ENCODE measurements around the gene IL33.

IL33 gene

DNA sequence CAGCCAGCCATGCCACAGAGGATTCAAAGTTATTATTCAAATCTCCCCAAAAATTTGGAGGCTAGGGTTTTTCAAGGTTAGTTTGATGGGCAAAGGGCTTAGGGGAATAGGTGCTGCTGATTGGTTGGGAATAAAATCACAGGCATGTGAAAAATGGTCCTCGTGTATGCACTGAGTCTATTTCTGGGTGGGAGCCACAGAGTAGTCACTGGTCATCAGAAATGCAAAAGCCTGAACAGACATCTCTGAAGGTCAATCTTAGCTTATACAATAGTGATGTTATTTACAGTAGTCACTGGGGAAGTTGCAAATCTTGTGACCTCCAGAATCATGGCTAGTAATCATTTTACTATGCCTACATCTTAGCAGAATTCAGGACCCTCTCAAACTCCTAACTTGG is 1.3 kb downstream of the IL33 start:
- no peak for DNase-seq (ENCODE audit: low read depth in 1 of 2, low spot score in 1 of 2)

DNA sequence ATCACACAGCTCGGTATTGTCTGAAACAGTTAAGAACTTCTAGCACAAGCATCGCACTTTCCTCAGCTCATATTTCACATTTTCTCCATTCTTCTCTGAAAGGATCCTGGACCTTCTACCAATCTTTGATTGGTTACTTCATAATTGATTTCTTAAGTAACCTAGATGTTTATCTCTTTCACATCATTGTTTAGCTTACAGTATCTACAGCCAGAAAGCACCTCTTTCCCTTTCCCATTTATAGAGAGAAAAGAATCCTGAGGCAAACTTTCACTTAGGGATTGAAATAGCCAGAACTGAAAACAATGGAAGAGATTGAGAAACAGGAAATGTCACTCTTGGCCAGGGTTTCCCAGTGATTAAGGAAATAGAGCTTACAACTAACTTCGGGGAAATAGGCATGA is 2.5 kb downstream of the IL33 start:
- DNase-seq (ENCODE audit: low read depth in 1 of 2, low spot score in 1 of 2) = no peak

DNA sequence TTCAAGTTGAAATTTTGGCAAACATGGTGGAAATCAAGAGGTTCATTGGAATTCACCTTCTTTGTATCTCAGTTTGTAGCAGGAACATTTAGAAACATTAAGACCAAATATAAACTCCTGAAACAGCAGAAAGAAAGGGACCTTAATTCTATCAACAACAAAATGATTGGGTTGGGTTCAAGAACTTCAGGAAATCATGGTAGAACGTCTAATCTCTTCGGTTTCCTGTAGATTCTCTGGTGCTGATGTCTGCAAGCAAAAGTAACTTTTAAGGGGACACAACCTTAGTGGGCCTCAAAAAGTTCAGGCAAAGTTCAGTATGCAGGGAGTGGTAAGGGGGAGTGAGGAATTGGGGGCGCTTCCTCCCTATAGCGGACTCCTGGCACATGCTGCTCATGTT is 3.4 kb downstream of the IL33 start:
- DNase-seq (ENCODE audit: low read depth in 1 of 2, low spot score in 1 of 2) = no peak

DNA sequence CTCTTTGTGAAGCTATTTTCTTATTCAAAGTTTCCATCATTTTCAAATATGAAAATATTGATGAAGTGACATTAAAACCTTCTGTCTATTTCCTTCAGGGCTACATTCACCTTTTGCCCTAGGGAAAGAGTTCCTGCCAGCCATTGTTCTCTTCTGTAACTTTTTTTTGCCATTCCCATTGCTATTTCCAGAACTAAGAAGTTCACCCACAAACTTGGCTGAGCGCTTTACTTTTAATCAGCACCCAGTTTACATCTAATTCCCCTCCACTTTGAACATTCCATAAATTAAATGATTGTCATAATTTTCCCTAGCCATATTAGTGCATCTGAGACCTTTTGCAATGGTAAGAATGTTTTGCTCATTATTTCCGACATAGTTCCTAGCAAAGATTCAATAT is 4.4 kb downstream of the IL33 start:
- no peak for DNase-seq (ENCODE audit: low read depth in 1 of 2, low spot score in 1 of 2)

DNA sequence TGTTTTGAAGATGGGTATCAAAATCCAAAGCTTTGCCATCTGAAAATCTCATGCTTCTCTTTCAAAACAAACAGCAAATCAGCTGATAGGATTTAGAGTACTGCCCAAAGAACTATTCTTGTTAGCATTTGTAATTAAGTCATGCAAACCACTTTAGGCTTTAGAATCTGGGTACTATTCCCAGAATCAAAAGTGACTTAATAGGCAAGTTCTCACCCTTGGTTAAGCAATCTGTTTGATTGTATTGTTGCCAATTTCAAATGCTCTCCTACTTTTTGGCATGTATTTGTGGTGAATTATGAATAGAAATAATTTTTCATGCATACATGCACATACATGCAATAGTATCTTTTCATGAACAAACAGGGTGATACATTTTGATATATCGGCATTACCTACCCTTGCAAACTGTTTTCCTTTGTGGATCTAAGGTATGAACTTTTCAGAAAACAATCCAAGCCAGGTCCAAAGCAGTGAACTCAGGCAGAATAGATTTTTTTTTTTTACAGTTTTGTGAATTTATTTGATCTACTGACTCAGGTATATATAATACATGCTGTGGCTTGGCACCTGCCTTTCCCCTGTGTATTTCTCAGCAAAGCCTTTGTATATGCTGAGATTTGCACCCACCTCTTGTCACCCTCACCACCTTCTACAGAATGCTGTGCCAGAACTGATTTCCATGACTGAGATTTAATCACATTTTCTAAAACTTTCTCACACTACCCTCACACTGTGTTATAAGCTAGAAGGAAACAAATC is 9.0 kb downstream of the IL33 start:
- DNase-seq (ENCODE audit: low read depth in 1 of 2, low spot score in 1 of 2) = no peak

DNA sequence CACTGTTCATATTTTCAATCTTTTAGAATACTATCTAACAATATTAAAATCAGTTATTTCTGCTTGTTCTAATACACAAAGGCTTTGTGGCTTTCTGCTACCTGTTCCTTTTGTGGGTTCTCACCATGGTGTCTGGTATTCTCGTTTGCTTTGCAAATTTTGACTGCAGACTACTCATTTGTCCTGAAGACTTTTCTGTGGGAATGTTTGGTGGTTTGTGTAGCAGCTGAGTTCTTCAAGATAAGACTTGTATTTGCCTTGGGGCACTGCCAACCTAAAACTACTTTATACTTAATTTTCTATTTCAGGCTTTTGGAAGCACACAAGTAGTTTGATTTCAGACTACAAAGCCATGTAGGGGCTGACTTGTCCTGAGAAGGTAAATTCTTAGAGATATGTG is 11.1 kb downstream of the IL33 start:
- DNase-seq (ENCODE audit: low read depth in 1 of 2, low spot score in 1 of 2) = no peak

DNA sequence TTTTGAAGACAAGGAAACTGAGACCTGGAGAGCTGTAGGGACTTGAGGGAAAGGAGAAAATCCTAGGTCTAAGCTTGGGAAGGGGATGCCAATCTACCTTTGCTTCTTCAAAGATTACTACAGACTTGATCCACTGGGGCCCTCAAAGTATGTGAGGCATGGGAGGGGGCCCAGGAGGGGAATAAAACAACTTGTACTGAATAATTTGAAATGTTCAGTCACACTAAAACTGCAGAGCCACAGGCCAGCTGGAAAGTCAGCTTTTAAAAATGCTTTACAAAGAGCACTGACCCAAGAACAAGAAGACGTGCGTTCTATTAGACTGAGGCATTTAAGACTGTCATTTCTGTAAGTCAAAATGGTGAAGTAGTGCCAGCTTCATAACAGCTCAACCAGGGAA is 13.6 kb downstream of the IL33 start:
- DNase-seq (ENCODE audit: low read depth in 1 of 2, low spot score in 1 of 2) = no peak

DNA sequence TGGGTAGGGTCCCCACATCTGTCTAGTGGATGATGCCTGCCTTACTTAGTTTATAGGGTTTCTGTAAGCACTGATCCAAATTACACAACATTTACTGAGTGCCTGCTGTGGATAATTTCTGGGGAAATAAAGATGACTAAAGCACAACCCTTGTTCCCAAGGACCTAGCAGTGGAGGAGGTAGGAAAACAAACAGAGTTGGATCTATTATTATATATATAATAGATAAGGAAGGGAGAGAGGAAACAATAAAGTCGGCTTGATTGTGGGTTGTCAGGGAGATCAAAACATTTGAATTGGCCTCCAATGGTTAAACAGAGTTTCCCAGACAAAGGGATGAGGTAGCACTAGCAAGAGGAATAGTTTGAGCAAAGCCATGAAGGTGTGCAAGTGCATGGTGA is 14.0 kb downstream of the IL33 start:
- DNase-seq (ENCODE audit: low read depth in 1 of 2, low spot score in 1 of 2) = no peak

DNA sequence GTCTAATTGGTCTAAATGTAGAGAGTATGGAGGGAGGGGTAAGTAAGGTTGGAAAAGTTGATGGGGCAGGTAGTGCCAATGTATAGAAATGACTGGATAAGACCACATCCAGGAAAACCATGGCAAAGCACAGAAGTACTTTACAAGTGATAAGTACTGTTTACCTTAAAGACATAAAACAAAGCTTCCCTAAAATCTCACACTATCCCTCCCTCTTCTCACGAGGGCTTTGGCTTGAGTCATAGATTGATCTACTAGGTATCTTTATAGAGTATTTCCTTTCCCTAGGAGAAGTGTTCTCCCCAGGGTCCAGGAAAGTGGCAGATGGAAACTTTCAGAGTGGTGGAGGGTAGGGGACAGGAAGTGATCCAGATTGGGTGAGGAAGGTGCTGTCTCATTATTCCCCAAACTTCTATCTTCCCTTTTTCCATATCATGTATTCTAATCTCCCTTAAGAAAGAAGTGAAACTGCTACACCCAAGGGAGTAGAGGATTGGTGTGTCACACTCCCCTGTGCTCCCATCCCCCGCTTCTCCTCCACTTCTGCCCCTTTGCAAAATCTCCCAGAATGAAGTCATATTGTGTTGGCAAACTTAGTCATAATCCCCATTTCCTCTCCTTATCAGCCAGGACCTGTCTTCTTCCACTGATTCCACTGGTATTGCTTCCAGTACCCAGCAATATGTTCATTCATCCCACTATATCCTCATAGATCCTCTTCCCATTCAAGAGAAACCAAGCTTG is 14.6 kb downstream of the IL33 start:
- DNase-seq (ENCODE audit: low read depth in 1 of 2, low spot score in 1 of 2) = no peak

DNA sequence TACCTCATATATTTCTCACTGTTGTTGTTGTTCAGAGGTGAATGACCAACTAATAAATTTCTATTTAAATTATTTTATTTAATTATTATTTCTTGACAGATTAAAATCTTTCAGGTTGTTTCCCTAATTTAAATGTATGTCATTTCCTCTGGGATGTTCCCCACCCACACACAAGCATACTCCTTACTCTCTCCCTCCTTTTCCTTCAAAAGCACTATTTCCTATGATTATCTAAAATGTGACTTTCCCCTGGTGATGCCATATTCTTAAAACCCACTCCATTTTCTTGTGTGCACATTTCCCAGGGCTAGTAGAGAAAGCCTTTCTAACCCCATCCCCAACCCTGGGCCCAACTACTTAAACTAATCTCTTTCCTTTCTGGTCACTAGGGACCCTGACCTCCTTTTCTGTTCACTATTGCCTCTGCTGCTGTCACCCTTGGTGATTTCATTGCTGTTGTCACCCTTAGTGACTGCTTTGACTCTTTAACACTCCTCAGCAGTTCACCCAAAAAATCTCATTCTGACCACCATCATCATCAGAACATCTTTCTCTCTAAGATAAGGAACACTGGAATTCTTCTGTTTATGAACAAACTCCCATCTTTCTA is 16.8 kb downstream of the IL33 start:
- no peak for DNase-seq (ENCODE audit: low read depth in 1 of 2, low spot score in 1 of 2)

DNA sequence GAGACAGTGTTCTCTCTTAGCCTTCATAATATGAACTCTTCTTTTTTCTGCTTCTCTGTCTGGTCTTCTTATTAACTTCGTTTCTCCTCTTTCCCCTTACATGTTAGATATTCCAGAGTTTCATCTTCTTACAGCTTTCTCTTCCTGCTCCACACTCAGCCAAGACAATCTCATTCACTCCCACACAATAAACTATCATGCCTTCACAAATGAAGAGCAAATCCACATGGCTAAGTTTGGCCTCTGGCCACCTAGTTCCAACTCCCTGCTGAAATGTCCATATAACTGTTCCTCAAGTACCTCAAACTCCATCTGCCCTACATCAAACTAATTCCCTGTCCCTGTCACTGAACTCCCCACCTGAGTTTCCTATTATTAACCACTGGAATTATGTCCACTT is 18.4 kb downstream of the IL33 start:
- DNase-seq (ENCODE audit: low read depth in 1 of 2, low spot score in 1 of 2) = no peak

DNA sequence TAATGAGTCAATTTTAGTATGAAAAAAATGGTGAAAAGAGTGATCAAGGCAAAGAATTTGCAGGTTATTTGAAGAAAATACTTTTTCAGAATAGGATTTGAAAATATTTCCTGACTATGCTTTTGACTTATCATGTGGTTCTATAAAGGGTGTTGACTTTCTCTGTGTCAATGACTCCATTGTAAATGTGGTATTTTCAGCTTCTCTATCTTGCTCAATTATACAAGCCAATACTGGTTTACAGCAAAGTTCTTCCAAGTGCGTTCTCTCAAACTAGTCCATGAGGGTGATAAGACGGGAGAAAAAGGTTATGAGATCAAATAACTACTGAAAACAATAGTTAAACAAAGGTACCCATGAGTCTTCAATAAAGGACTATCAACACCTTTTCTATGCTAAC is 21.7 kb downstream of the IL33 start:
- DNase-seq (ENCODE audit: low read depth in 1 of 2, low spot score in 1 of 2) = no peak

DNA sequence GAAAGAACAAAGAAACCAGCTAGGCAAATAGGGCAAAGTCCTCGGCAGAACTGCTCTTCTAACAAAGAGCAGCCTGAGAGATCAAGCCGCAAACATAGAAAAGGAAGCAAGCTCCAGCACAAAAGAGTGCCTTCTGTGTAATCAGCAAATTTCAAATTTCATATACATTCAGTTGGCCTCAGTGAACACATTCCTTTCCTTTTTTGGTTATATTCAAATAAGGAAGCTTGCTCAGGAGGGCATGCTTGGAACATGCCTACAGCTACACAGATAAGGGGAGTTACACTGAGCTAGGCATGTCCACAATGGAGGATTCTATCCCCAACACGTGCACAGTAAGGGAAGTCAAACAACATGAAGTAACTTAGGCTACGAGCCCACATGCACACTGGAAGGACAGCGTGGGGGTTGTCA is 23.4 kb downstream of the IL33 start:
- no peak for DNase-seq (ENCODE audit: low read depth in 1 of 2, low spot score in 1 of 2)

DNA sequence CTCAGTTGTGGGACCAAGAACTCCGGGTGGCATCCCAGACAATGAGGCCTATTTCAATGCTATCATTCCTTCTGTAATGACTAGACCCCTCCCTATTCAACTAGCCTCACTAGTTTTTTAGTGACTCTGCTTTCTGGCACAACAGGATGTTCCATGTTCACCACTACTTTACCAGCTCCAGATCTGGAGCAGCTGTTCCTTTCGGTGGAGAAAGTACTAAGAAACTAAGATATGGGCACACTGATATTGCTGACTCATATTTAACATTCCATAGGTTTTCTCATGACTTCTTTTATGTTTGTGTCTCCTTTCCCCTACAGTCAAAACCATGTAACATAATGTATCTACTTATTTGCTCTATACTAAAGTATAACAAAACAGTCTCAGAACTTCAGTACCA is 24.1 kb downstream of the IL33 start:
- DNase-seq (ENCODE audit: low read depth in 1 of 2, low spot score in 1 of 2) = no peak

DNA sequence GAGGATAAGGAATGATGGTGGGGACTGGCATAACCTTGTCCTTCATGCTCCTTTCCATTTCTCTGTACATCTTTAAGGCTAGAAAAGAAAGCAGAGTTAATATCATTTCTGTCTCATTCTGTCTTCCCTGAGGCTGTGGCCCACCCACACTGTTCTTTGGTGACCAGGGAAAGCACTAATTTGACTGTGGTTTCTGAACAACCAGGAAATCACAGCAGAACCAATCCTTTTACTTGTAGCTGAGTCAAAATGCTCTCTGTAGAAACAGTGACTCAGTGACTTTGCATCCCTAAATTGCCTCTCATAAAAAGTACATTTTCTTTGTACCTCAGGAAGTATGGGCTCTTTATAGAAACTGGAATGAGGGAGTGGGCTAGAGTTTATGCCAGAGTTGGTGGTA is 28.1 kb downstream of the IL33 start:
- DNase-seq (ENCODE audit: low read depth in 1 of 2, low spot score in 1 of 2) = no peak

DNA sequence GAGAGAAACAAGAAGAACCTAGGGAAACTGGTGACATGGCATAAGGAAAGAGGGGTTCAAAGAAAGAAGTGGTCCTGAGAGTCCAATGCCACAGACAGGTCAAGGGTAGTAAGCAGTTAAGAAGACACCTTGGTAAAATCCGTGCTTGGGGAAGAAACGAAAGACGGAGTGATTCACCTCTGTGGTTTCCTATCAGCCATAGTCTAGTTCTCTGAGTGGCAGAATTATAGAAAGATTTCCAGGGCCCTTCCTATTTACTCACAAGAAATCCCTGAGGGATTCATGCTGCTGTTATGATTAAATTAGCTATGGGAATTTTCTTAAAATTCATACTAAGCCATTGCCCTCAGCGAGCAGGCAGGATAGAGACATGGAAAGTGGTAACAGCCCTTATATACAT is 31.7 kb downstream of the IL33 start:
- DNase-seq (ENCODE audit: low read depth in 1 of 2, low spot score in 1 of 2) = no peak

DNA sequence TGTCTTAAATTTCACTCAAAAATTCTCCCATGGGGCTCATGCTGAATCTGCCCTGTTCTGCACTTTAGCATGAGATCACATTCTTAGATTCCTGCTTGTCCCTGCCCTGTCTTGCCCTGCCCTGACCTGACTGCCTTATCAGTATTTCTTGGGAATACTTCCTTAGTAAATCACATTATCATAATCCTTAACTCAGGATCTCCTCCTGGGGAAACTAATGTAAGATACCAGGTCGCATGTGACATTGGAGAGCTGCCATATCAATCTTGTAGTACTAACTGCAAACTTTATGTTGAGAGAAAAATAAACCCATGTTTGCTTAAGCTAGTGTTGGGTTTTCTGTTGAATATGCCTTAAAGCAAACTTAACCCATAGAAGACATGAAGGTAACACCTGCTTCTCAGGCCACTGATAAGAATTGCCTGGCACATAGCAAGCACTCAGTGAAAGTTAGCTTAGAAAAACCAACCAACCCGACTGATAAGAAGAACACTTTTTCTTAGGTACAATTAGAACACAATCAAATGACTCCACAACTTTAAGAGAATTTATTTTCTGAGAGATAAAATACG is 53.3 kb downstream of the IL33 start:
- no peak for DNase-seq (ENCODE audit: low read depth in 1 of 2, low spot score in 1 of 2)

DNA sequence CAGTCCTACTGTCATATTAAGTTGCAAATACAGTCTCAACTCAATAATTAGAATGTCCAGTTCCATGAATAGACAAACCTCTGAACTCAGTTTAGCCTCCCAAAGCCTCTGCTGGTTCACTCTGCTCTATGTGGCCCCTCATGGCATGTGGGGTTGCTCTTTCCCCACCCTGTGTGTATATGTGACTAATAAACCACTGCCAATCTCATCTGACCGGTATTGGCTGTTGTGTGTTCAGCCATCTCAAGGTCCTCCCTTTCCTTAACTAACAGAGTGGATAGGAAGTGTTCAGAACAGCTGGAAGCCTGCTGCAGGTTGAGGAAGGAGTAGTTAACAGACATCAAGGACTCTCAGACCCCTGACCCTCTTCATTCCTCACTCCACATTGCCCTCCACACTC is 55.3 kb downstream of the IL33 start:
- no peak for DNase-seq (ENCODE audit: low read depth in 1 of 2, low spot score in 1 of 2)

DNA sequence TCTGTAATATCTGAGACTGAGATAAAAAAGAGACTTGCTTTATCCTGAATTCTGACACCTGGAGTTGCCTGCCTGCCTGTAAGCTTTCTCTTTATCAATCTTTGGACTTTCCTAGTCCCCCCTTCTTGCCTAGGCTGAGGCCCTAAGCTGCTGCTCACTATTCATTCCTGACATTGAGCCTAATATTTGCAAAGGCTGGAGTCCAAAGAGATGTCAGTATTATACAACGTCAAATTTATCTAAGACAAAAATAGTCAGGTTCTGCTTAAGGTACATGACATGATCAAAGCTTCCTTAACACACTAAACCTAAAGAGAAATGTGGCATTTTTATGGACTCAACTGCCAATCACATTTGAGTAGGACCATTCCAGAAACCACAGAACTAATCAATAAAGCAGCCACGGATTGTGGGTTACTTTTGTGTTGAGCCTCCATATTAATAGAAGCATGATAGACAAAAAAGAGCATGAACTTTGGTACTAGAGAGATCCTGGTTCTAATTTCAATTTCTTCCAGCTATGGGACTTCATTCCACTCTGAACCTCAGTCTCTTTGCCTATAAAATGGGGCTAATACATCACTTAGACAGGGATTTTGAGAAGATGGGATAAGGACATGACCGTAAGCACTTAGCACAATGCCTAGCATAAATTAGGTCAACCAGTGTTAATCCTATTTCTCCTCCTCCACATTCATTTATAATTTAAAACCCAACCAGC is 56.1 kb downstream of the IL33 start:
- DNase-seq (ENCODE audit: low read depth in 1 of 2, low spot score in 1 of 2) = no peak

DNA sequence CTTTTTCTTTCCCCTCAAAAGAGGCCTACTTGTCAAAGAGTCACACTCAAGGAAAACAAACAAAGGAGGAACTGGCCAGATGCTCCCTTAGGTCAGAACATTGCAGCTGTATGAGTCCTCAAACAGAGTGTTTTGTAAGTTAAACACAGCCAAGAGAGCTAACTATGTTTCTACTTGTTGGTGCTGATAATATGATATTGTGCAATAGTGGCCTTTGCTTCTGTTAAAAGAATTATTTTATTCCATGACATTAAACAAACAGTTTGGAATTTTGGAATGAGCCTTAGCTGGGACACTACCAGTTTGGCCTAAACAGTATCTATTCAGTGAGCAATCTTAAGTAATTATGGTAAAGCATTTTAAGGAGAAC is 56.6 kb downstream of the IL33 start:
- DNase-seq (ENCODE audit: low read depth in 1 of 2, low spot score in 1 of 2) = no peak

DNA sequence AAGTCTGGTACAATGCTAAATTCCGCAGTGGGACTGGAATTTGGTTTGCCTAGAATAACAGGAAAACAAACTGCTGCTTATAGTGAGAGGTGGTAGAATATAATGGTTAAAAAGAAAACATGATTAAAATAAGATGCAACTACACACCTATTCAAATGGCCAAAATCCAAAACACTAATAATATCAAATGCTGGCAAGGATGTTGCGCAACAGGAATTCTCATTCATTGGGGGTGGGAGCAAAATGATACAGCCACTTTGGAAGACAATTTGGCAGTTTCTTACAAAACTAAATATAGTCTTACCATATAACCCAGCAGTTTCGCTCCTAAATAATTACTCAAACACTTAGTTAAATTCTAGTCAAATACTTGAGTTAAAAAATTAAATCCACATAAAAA is 61.8 kb downstream of the IL33 start:
- DNase-seq (ENCODE audit: low read depth in 1 of 2, low spot score in 1 of 2) = no peak

DNA sequence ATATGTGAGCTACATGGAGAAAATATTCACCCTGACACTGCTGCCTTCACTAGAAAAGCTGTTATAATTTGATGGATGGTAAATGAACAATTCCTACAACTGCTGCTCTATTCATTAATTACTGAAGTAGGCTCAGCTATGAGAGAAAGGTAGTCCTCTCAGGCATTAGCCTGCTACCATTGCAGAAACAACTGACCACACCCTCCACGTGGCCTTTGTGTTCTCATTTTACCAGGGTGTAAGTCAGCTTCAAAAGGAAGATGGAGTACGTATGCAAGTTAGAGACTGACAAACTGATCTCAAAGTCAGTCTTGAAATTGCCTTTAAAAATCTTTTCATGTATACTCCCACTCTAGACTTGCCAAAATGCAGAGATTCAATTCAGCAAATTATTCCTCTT is 86.3 kb downstream of the IL33 start:
- DNase-seq (ENCODE audit: low read depth in 1 of 2, low spot score in 1 of 2) = no peak

Data from activated CD4-positive, alpha-beta T cell treated with anti-CD3 and anti-CD28 coated beads, Interleukin-2, amount 50 U/mL, for 24 hours (primary cell).